OCI-LY1 (cell line): ENCODE measurements around the gene LYRM2.

Experiments used
- EZH2 ChIP-seq: fragments of 200-600 bp; sonication (generic), shearing (Covaris generic); IDR thresholded peaks from 2 replicates; pipeline ENCODE4 v1.8.0; 2017; ENCODE audit warnings: borderline replicate concordance, mixed run types, mild to moderate bottlenecking, antibody characterized with exemption, low read length, moderate library complexity, mixed read lengths
- TF ChIP-seq, protein P1 (sequence below): fragments of 200-600 bp; sonication (generic), shearing (Covaris generic); IDR thresholded peaks from 2 replicates; pipeline ENCODE4 v1.5.1; 2017; ENCODE audit warnings: mild to moderate bottlenecking, antibody characterized with exemption, low read length, moderate library complexity, mixed read lengths

- TF ChIP-seq, protein P1, sequence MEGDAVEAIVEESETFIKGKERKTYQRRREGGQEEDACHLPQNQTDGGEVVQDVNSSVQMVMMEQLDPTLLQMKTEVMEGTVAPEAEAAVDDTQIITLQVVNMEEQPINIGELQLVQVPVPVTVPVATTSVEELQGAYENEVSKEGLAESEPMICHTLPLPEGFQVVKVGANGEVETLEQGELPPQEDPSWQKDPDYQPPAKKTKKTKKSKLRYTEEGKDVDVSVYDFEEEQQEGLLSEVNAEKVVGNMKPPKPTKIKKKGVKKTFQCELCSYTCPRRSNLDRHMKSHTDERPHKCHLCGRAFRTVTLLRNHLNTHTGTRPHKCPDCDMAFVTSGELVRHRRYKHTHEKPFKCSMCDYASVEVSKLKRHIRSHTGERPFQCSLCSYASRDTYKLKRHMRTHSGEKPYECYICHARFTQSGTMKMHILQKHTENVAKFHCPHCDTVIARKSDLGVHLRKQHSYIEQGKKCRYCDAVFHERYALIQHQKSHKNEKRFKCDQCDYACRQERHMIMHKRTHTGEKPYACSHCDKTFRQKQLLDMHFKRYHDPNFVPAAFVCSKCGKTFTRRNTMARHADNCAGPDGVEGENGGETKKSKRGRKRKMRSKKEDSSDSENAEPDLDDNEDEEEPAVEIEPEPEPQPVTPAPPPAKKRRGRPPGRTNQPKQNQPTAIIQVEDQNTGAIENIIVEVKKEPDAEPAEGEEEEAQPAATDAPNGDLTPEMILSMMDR, result no peak
- no peak for TF ChIP-seq EZH2
Observed at GRCh38 chr6:89530982-89531381, 107.6 kb downstream of the LYRM2 start.
